K562 (cell line): ENCODE data around the gene ZNF516.

Source experiments
- BHLHE40 ChIP-seq: IDR thresholded peaks from 2 replicates; pipeline ENCODE4 v1.6.1; 2011; ENCODE audit warnings: low read length, improper control_type of control experiment
- CBX5 ChIP-seq: IDR thresholded peaks from 2 replicates; pipeline ENCODE4 v1.6.1; 2014; ENCODE audit warnings: low read depth, borderline replicate concordance
- JUN ChIP-seq, 2 experiments: sonication (generic) in 1 of 2; formaldehyde crosslinking in 1 of 2; IDR thresholded peaks; 2 replicates each; pipeline versions ENCODE4 v1.6.1 to v1.8.0; 2012 to 2022; ENCODE audit warnings: borderline replicate concordance in 2 of 2, mild to moderate bottlenecking in 2 of 2, improper control_type of control experiment in 1 of 2, low read depth in 1 of 2, low read length in 1 of 2, missing genetic modification reagents in 1 of 2
- MAX ChIP-seq: sonication (generic); formaldehyde crosslinking; IDR thresholded peaks from 2 replicates; pipeline ENCODE4 v1.9.0; 2022; ENCODE audit warnings: mild to moderate bottlenecking, missing genetic modification reagents
- NONO ChIP-seq, 2 experiments: fragments of 200-400 bp in 1 of 2; fragments of 450-650 bp in 1 of 2; formaldehyde crosslinking in 1 of 2; IDR thresholded peaks; 2 replicates each; pipeline ENCODE4 v1.6.1; 2017; ENCODE audit warnings: low read depth in 2 of 2, mild to moderate bottlenecking in 2 of 2, moderate library complexity in 2 of 2, low read length in 1 of 2
- RFX5 ChIP-seq: IDR thresholded peaks from 2 replicates; pipeline ENCODE4 v1.6.1; 2011; ENCODE audit warnings: low read depth, mild to moderate bottlenecking, improper control_type of control experiment, low read length
- SNAPC5 ChIP-seq: fragments of 250-450 bp; sonication (Bioruptor Pico); IDR thresholded peaks from 2 replicates; pipeline ENCODE4 v1.8.0; 2021; ENCODE audit warnings: moderate library complexity, mild to moderate bottlenecking, inconsistent platforms
- ZBTB40 ChIP-seq, 2 experiments: fragments of 450-650 bp in 1 of 2; sonication (generic) in 1 of 2; formaldehyde crosslinking in 1 of 2; IDR thresholded peaks; 2 replicates each; pipeline versions ENCODE4 v1.7.1 to v1.9.0; 2016 to 2022; ENCODE audit warnings: inconsistent platforms in 1 of 2, mild to moderate bottlenecking in 1 of 2, missing genetic modification reagents in 1 of 2

- TF ChIP-seq NONO (IDR thresholded peaks at IDR 0.05; ENCODE audit: low read depth in 2 of 2, low read length in 1 of 2): no peak
- no peak for TF ChIP-seq MAX (CRISPR knock-in tag)
- TF ChIP-seq SNAPC5 (CRISPR knock-in tag): no peak
- no peak for TF ChIP-seq JUN (IDR thresholded peaks at IDR 0.05; ENCODE audit: borderline replicate concordance, low read depth, low read length)
- TF ChIP-seq JUN (CRISPR knock-in tag; IDR thresholded peaks at IDR 0.05; ENCODE audit: borderline replicate concordance): no peak
- no peak for TF ChIP-seq RFX5
- TF ChIP-seq ZBTB40 (IDR thresholded peaks at IDR 0.05): no peak
- no peak for TF ChIP-seq ZBTB40 (CRISPR knock-in tag; IDR thresholded peaks at IDR 0.05)
- TF ChIP-seq BHLHE40: no peak
- no peak for TF ChIP-seq CBX5
These were observed 124.8 kb downstream of the ZNF516 start for GRCh38 chr18:76370201-76370600.
